Brain microvascular endothelial cell (primary cell): Measurements from ENCODE around the gene IL19.

Experiments used
- DNase-seq: peaks from one replicate; pipeline ENCODE4 v3.0.0-alpha.2; 2020
- H3K27ac ChIP-seq: fragments of 250-450 bp; sonication (Bioruptor Pico); 2 replicates; pipeline ENCODE4 v1.5.1; 2020; ENCODE audit warnings: mild to moderate bottlenecking, moderate library complexity
- H3K27me3 ChIP-seq: fragments of 250-450 bp; sonication (Bioruptor Pico); replicated peaks from 2 replicates; pipeline ENCODE4 v1.5.1; 2020; ENCODE audit warnings: mild to moderate bottlenecking
- H3K36me3 ChIP-seq: fragments of 250-450 bp; sonication (Bioruptor Pico); replicated peaks from 2 replicates; pipeline ENCODE4 v1.5.1; 2020; ENCODE audit warnings: mild to moderate bottlenecking
- H3K4me3 ChIP-seq: 2 replicates; pipeline ENCODE4 v1.5.1; 2011; ENCODE audit warnings: low read depth, mild to moderate bottlenecking, control low read depth, low read length, moderate library complexity
- CTCF ChIP-seq: IDR thresholded peaks from 2 replicates; pipeline ENCODE4 v1.5.1; 2011; ENCODE audit warnings: low read depth, mild to moderate bottlenecking, moderate library complexity, low read length, control low read depth, inconsistent platforms; ENCODE audit errors: missing control alignments
- in situ Hi-C: cut with HindIII; loops from 2 replicates; pipeline ENCODE4 v1.10.0; 2017; ENCODE audit warnings: low sequenced_read_pairs, low pct_ligation_motif_present

Gene IL19

GRCh38 chr1:206872139-206872538 lies 101.6 kb downstream of the IL19 start:
- in situ Hi-C loops = no loop called here
- no peak overlapping the region for H3K27ac ChIP-seq
- no peak for TF ChIP-seq CTCF
- no peak for DNase-seq
- no peaks in the 10 kb centered on the region for H3K36me3 ChIP-seq
- peaks cover 16% of the 10 kb centered on the region for H3K27me3 ChIP-seq
- H3K4me3 ChIP-seq = no peak overlapping the region

GRCh38 chr1:206873603-206874188 lies 103.1 kb downstream of the IL19 start:
- DNase-seq = no peak
- in situ Hi-C loops = no loop called here
- H3K36me3 ChIP-seq = no peaks in the 10 kb centered on the region
- H3K27me3 ChIP-seq = peaks cover 5% of the 10 kb centered on the region
- TF ChIP-seq CTCF = no peak
- no peak overlapping the region for H3K4me3 ChIP-seq
- no peak overlapping the region for H3K27ac ChIP-seq

DNA sequence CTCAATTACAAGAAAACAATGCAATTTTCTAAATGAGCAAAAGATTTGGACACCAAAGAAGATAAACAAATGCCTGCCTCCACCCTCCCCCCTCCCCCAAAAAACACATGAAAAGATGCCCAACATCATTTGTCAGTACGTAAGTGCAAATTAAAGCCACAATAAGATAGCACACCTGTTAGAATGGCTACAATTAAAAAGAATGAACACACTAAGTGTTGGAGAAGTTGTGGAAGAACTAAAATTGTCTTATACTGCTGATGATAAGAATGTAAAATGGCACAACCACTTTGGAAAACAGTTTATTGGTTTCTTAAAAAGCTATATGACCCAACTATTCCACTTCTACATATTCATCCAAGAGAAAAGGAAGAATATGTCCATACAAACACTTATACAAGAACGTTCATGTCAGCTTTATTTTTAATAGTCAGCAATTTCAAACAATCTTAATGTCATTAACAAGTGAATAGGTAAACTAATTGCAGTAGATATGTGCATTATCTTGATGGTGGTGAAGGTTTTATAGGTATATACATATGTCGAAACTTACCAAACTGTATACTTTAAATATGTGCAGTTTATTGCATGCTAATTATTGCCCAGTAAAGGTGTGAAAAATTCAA lies 105.3 kb downstream of the IL19 start:
- no peak for DNase-seq
- Histone ChIP-seq H3K27ac (no peak overlapping the region), H3K27me3 (no peaks in the 10 kb centered on the region), H3K4me3 (no peak overlapping the region), H3K36me3 (no peaks in the 10 kb centered on the region)
- in situ Hi-C loops = no loop called here
- no peak for TF ChIP-seq CTCF

- TF ChIP-seq CTCF = peak; percentile 17
- in situ Hi-C loops = no loop called here
- no peak overlapping the region for H3K4me3 ChIP-seq
Measured at GRCh38 chr1:206878456-206878855, 107.9 kb downstream of the IL19 start.

DNA sequence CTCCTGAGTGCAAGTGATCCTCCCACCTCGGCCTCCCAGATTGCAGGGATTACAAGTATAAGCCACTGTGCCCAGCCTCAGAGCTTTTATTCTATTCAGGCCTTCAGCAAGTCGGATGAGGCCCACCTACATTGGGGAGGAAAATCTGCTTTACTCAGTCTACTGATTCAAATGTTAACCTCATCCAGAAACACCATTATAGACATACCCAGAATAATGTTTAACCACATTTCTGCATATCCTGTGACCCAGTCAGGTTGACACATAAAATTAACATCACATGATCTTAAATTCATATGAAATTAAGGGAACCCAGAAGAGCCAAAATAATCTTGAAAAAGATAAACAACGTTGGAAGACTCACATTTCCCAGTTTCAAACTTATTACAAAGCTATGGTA lies 109.7 kb downstream of the IL19 start:
- DNase-seq = no peak
- Histone ChIP-seq H3K36me3 (no peaks in the 10 kb centered on the region), H3K4me3 (no peak overlapping the region), H3K27ac (no peak overlapping the region), H3K27me3 (no peaks in the 10 kb centered on the region)
- in situ Hi-C loops = no loop called here
- no peak for TF ChIP-seq CTCF

More at GRCh38 chr1:206878456-206878855, 107.9 kb downstream of the IL19 start:
- no peak for DNase-seq
- H3K27me3 ChIP-seq = no peaks in the 10 kb centered on the region
- H3K27ac ChIP-seq = no peak overlapping the region
- no peaks in the 10 kb centered on the region for H3K36me3 ChIP-seq

DNA sequence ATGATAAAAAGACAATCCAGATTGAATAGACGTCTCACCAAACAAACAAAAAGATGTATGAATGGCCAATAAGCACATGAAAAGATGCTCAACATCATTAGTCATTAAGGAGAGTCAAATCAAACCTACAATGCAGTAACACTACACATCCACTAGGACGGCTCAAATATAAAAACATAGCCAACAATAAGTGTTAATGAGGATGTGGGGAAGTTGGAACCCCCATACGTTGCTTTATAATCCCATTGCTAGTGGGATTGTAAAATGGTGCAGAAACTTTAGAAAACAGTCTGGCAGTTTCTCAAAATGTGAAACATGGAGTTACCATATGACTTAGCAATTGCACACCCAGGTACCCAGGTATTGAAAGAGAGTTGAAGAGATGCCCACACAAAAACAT lies 112.0 kb downstream of the IL19 start:
- Histone ChIP-seq H3K36me3 (no peaks in the 10 kb centered on the region), H3K27ac (no peak overlapping the region), H3K4me3 (no peak overlapping the region), H3K27me3 (no peaks in the 10 kb centered on the region)
- in situ Hi-C loops = no loop called here
- DNase-seq = no peak
- no peak for TF ChIP-seq CTCF
